ENCODE results near the gene KRT76. TPM values are rescaled to one million over a fixed set of nuclear protein-coding genes. Genes with fewer than 3 reads are reported as not detected.

KRT76 gene
- total and polyA plus RNA-seq, 10 donors = not detected

DNA sequence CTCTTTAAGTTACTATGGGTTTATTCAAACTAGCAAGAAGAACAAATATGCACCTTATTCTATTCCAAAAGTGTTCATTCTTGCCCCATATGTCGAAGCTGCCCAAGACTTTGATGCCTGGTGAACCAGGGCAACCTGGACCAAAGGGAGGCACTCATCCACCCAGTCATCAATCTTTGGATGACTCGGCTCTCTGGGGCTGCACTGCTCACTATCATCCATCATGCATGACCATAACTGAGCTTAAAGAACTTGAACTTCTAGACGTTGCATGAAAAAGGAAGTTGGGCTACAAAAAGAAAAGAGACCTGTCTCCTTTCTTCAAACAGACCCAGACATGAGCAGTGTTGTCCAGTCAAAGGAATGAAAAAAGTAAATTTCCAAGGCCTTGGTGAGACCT lies 35.6 kb upstream of the KRT76 start:
- 33 to 40% (median 34%) methylated on average over 3 of the region's 3 CpGs for WGBS, 5 donors
- no peak for DNase-seq
- intact Hi-C loops (cut with DNase I; ENCODE audit: low total_unique reads) = no loop called here
- no peak overlapping the region for H3K27ac ChIP-seq
- no peaks in the 10 kb centered on the region for H3K9me3 ChIP-seq
- H3K27me3 ChIP-seq (replicated peaks in 1 of 7) = peaks cover 0 to 7% (median 0%) of the 10 kb centered on the region in 7 donors
- no peak overlapping the region for H3K4me3 ChIP-seq
- no peaks in the 10 kb centered on the region for H3K36me3 ChIP-seq
- no peak for TF ChIP-seq POLR2A (IDR thresholded peaks at IDR 0.05)
- TF ChIP-seq, protein P1, sequence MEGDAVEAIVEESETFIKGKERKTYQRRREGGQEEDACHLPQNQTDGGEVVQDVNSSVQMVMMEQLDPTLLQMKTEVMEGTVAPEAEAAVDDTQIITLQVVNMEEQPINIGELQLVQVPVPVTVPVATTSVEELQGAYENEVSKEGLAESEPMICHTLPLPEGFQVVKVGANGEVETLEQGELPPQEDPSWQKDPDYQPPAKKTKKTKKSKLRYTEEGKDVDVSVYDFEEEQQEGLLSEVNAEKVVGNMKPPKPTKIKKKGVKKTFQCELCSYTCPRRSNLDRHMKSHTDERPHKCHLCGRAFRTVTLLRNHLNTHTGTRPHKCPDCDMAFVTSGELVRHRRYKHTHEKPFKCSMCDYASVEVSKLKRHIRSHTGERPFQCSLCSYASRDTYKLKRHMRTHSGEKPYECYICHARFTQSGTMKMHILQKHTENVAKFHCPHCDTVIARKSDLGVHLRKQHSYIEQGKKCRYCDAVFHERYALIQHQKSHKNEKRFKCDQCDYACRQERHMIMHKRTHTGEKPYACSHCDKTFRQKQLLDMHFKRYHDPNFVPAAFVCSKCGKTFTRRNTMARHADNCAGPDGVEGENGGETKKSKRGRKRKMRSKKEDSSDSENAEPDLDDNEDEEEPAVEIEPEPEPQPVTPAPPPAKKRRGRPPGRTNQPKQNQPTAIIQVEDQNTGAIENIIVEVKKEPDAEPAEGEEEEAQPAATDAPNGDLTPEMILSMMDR (IDR thresholded peaks at IDR 0.05 in 8 of 11, conservative IDR thresholded peaks at IDR 0.05 in 3 of 11) = no peak
- TF ChIP-seq POLR2AphosphoS5 (IDR thresholded peaks at IDR 0.05) = no peak
- no peaks in the 10 kb centered on the region for H3K4me1 ChIP-seq

DNA sequence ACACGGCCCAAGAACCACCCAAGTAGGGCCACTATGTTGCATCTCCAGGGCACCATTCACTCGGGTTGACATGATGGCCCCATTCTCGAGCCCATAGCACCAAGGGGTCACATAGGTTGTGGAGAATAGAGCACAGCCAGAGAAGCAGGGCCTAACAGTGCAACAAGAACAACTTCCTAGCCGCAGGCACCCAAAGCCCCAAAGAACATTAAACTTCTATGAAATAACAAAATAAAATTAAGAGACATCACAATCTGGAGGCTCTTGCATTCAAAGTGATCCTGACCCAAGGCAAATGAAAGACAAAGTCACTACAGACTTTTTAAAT lies 34.9 kb upstream of the KRT76 start:
- Histone ChIP-seq H3K36me3 (no peaks in the 10 kb centered on the region), H3K4me1 (no peaks in the 10 kb centered on the region), H3K27me3 (replicated peaks in 1 of 7) (peaks cover 0 to 11% (median 0%) of the 10 kb centered on the region in 7 donors), H3K4me3 (no peak overlapping the region), H3K27ac (no peak overlapping the region), H3K9me3 (no peaks in the 10 kb centered on the region)
- DNase-seq = no peak
- TF ChIP-seq POLR2A (IDR thresholded peaks at IDR 0.05) (no peak), POLR2AphosphoS5 (IDR thresholded peaks at IDR 0.05) (no peak)
- TF ChIP-seq, protein P1 (IDR thresholded peaks at IDR 0.05 in 8 of 11, conservative IDR thresholded peaks at IDR 0.05 in 3 of 11) = no peak
- intact Hi-C loops (cut with DNase I; ENCODE audit: low total_unique reads) = no loop called here
- WGBS, 5 donors = 49 to 83% (median 65%) methylated on average over 4 of the region's 4 CpGs

DNA sequence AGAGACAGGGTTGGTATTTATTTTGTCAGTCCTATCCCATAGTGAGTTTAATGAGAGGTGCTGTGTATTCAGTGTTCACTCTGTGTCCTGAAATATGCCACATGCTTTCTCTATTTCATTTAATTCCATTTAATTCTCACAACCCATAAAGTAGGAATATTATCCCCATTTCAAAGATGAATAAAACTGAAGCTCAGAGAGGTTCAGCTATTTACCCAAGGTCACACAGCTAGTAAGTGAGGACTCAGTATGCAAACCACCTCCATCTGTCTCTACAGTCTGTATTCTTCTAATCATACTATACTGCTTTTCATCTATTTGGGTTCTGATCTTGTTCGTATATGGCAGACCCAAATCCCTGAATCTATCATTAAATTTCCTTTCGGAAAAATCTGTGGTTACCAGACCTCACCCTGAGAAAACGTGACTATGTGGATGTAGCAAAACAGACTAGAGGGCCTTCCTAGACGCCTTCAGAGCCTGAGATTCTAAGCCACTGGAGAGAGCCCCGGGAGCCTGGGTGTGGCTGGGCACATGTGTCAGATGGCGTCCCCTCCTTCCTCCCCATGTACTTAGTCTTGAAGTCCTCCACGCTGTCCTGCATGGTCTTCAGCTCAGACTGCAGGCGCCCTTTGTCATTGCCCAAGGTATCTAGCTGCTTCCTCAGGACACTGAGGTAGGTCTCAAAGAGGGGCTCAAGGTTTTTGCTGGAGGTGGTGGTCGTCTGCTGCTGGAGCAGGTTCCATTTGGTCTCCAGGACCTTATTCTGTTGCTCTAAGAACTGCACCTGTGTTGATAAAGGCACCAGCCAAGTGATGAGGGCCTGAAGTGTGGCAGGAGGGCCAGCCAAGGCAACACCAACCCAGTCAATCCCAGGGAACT lies 34.3 kb upstream of the KRT76 start:
- no peak overlapping the region for H3K27ac ChIP-seq
- intact Hi-C loops (cut with DNase I; ENCODE audit: low total_unique reads) = no loop called here
- WGBS, 5 donors = 77 to 89% (median 80%) methylated on average over 9 of the region's 9 CpGs
- DNase-seq = peak; percentile 33
- TF ChIP-seq, protein P1 (IDR thresholded peaks at IDR 0.05 in 8 of 11, conservative IDR thresholded peaks at IDR 0.05 in 3 of 11) = no peak
- no peak for TF ChIP-seq POLR2A (IDR thresholded peaks at IDR 0.05)
- TF ChIP-seq POLR2AphosphoS5 (IDR thresholded peaks at IDR 0.05) = no peak
- no peaks in the 10 kb centered on the region for H3K36me3 ChIP-seq
- H3K9me3 ChIP-seq = no peaks in the 10 kb centered on the region
- peaks cover 0 to 7% (median 0%) of the 10 kb centered on the region in 7 donors for H3K27me3 ChIP-seq (replicated peaks in 1 of 7)
- H3K4me1 ChIP-seq = no peaks in the 10 kb centered on the region
- no peak overlapping the region for H3K4me3 ChIP-seq

DNA sequence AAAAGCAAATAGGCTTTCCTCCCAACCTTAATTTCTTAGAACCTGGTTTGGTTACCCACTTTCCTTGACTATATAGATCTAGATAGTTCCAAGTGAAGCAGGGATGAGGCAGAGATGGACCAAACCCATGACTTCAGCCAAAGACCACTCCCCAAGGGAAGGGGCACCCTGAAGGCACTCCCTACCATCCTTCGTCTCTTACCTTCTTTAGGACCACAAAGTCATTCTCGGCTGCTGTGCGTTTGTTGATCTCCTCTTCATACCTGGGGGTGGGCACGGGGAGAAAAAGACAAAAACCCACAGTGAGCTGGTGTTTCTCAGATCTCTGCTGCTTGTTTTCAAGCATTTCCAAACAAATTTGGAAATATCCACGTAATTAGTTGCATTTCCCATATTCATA lies 33.4 kb upstream of the KRT76 start:
- Histone ChIP-seq H3K36me3 (no peaks in the 10 kb centered on the region), H3K27me3 (replicated peaks in 1 of 7) (peaks cover 0 to 7% (median 0%) of the 10 kb centered on the region in 7 donors), H3K4me3 (no peak overlapping the region), H3K9me3 (no peaks in the 10 kb centered on the region), H3K27ac (no peak overlapping the region), H3K4me1 (no peaks in the 10 kb centered on the region)
- 67 to 90% (median 69%) methylated on average over 5 of the region's 5 CpGs for WGBS, 5 donors
- peak; percentile 7 for DNase-seq
- TF ChIP-seq, protein P1 (IDR thresholded peaks at IDR 0.05 in 8 of 11, conservative IDR thresholded peaks at IDR 0.05 in 3 of 11) = no peak
- no peak for TF ChIP-seq POLR2A (IDR thresholded peaks at IDR 0.05)
- TF ChIP-seq POLR2AphosphoS5 (IDR thresholded peaks at IDR 0.05) = no peak
- intact Hi-C loops (cut with DNase I; ENCODE audit: low total_unique reads) = no loop called here

All from spleen (tissue), 11 donors.